K562 (cell line): ENCODE results near the gene GRIK5. TPM values are rescaled to one million over a fixed set of nuclear protein-coding genes. Genes with fewer than 3 reads are reported as not detected.

Source experiments
- CXXC5 ChIP-seq: fragments of 250-450 bp; sonication (Bioruptor Pico); IDR thresholded peaks from 2 replicates; pipeline ENCODE4 v1.8.0; 2022; ENCODE audit warnings: inconsistent platforms, mild to moderate bottlenecking, moderate library complexity
- ELF2 ChIP-seq: fragments of 250-450 bp; sonication (Bioruptor Pico); IDR thresholded peaks from 2 replicates; pipeline ENCODE4 v1.5.0; 2021; ENCODE audit warnings: mild to moderate bottlenecking
- LEF1 ChIP-seq: fragments of 450-650 bp; IDR thresholded peaks from 2 replicates; pipeline ENCODE4 v1.6.1; 2016; ENCODE audit warnings: mild to moderate bottlenecking
- PHF21A ChIP-seq: fragments of 450-650 bp; IDR thresholded peaks from 2 replicates; pipeline ENCODE4 v1.6.1; 2017; ENCODE audit warnings: low read depth, borderline replicate concordance
- RBM17 ChIP-seq: fragments of 200-400 bp; formaldehyde crosslinking; IDR thresholded peaks from 2 replicates; pipeline ENCODE4 v1.6.1; 2017; ENCODE audit warnings: low read depth, mild to moderate bottlenecking, low read length, borderline replicate concordance
- SAFB2 ChIP-seq: fragments of 200-400 bp; formaldehyde crosslinking; IDR thresholded peaks from 2 replicates; pipeline ENCODE4 v1.6.1; 2018; ENCODE audit warnings: borderline replicate concordance, low read length, low read depth, moderate library complexity; ENCODE audit not compliant: severe bottlenecking
- SETDB1 ChIP-seq: IDR thresholded peaks from one replicate; pipeline ENCODE4 v1.6.1; 2012; ENCODE audit warnings: low read length, control low read depth, inconsistent platforms
- TEAD4 ChIP-seq, 2 experiments: sonication (generic) in 1 of 2; formaldehyde crosslinking in 1 of 2; IDR thresholded peaks; 2 replicates each; pipeline versions ENCODE4 v1.6.1 to v1.8.0; 2012 to 2022; ENCODE audit warnings: borderline replicate concordance in 1 of 2, inconsistent platforms in 1 of 2, low read length in 1 of 2, mild to moderate bottlenecking in 1 of 2, missing genetic modification reagents in 1 of 2
- U2AF1 ChIP-seq: fragments of 200-400 bp; formaldehyde crosslinking; optimal IDR thresholded peaks from 2 replicates; pipeline ENCODE3; 2017; ENCODE audit warnings: mild to moderate bottlenecking, low read depth, low read length, moderate library complexity
- polyA plus RNA-seq, 8 experiments: library from polyadenylated mRNA; depleted of rRNA in 4 of 8; stranded (reverse) in 5 of 8; unstranded in 3 of 8; fragments of >200 nt; fragmentation: Nextera tagmentation in 2 of 8; fragmentation: Illumina TruSeq in 1 of 8; extraction: Ambion mirVana in 2 of 8; extraction: Trizol in 1 of 8; gene quantifications; 2 replicates each; pipeline versions ENCODE4 v1.2.1 to v1.2.3, GENCODE V29; 2011 to 2014; ENCODE audit warnings: inconsistent platforms in 1 of 8, missing spikeins in 1 of 8
- total RNA-seq, 7 experiments: library from RNA; depleted of rRNA in 6 of 7; stranded (reverse); fragments of >200 nt in 6 of 7; fragmentation: Illumina TruSeq in 2 of 7; extraction: Trizol in 2 of 7; gene quantifications; 2 replicates each; pipeline versions ENCODE4 v1.2.1 to v1.2.3, GENCODE V29; 2011 to 2021; ENCODE audit warnings: low replicate concordance in 1 of 7
- TF ChIP-seq, protein P1 (sequence below): fragments of 250-450 bp; sonication (Bioruptor Pico); IDR thresholded peaks from 2 replicates; pipeline ENCODE4 v1.9.0; 2021; ENCODE audit warnings: mild to moderate bottlenecking, inconsistent platforms
- TF ChIP-seq, protein P2 (sequence below): sonication (generic); formaldehyde crosslinking; IDR thresholded peaks from 2 replicates; pipeline ENCODE4 v1.8.0; 2022; ENCODE audit warnings: missing genetic modification reagents, mild to moderate bottlenecking, borderline replicate concordance
- TF ChIP-seq, protein P3 (sequence below): fragments of 250-450 bp; sonication (Bioruptor Pico); IDR thresholded peaks from 2 replicates; pipeline ENCODE4 v1.8.0; 2022; ENCODE audit warnings: moderate library complexity, mild to moderate bottlenecking, inconsistent platforms
- TF ChIP-seq, protein P4 (sequence below): fragments of 450-650 bp; IDR thresholded peaks from 2 replicates; pipeline ENCODE4 v1.6.1; 2018; ENCODE audit not compliant: partially characterized antibody

GRIK5 gene
- total and polyA plus RNA-seq, 9 of the 15 experiments (the other 6 are each of a cell fraction or from before 2014, with no cell fraction given), result 0.04 to 0.55 (median 0.27) TPM; not detected in 2

- TF ChIP-seq TEAD4 (IDR thresholded peaks at IDR 0.05; ENCODE audit: low read length) (peak; percentile 50), TEAD4 (CRISPR knock-in tag; IDR thresholded peaks at IDR 0.05; ENCODE audit: borderline replicate concordance) (no peak), RBM17 (no peak), LEF1 (peak; percentile 82; the same call in 1 of the 2 replicates), ELF2 (CRISPR knock-in tag) (peak; percentile 71), SETDB1 (no peak), CXXC5 (peak; percentile 69; the same call in 1 of the 2 replicates), U2AF1 (no peak), SAFB2 (no peak), PHF21A (no peak)
- TF ChIP-seq, protein P1, sequence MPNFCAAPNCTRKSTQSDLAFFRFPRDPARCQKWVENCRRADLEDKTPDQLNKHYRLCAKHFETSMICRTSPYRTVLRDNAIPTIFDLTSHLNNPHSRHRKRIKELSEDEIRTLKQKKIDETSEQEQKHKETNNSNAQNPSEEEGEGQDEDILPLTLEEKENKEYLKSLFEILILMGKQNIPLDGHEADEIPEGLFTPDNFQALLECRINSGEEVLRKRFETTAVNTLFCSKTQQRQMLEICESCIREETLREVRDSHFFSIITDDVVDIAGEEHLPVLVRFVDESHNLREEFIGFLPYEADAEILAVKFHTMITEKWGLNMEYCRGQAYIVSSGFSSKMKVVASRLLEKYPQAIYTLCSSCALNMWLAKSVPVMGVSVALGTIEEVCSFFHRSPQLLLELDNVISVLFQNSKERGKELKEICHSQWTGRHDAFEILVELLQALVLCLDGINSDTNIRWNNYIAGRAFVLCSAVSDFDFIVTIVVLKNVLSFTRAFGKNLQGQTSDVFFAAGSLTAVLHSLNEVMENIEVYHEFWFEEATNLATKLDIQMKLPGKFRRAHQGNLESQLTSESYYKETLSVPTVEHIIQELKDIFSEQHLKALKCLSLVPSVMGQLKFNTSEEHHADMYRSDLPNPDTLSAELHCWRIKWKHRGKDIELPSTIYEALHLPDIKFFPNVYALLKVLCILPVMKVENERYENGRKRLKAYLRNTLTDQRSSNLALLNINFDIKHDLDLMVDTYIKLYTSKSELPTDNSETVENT (CRISPR knock-in tag), result no peak
- TF ChIP-seq, protein P2, sequence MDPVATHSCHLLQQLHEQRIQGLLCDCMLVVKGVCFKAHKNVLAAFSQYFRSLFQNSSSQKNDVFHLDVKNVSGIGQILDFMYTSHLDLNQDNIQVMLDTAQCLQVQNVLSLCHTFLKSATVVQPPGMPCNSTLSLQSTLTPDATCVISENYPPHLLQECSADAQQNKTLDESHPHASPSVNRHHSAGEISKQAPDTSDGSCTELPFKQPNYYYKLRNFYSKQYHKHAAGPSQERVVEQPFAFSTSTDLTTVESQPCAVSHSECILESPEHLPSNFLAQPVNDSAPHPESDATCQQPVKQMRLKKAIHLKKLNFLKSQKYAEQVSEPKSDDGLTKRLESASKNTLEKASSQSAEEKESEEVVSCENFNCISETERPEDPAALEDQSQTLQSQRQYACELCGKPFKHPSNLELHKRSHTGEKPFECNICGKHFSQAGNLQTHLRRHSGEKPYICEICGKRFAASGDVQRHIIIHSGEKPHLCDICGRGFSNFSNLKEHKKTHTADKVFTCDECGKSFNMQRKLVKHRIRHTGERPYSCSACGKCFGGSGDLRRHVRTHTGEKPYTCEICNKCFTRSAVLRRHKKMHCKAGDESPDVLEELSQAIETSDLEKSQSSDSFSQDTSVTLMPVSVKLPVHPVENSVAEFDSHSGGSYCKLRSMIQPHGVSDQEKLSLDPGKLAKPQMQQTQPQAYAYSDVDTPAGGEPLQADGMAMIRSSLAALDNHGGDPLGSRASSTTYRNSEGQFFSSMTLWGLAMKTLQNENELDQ (CRISPR knock-in tag), result no peak
- TF ChIP-seq, protein P3, sequence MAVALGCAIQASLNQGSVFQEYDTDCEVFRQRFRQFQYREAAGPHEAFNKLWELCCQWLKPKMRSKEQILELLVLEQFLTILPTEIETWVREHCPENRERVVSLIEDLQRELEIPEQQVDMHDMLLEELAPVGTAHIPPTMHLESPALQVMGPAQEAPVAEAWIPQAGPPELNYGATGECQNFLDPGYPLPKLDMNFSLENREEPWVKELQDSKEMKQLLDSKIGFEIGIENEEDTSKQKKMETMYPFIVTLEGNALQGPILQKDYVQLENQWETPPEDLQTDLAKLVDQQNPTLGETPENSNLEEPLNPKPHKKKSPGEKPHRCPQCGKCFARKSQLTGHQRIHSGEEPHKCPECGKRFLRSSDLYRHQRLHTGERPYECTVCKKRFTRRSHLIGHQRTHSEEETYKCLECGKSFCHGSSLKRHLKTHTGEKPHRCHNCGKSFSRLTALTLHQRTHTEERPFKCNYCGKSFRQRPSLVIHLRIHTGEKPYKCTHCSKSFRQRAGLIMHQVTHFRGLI, result peak; percentile 83
- TF ChIP-seq, protein P4, sequence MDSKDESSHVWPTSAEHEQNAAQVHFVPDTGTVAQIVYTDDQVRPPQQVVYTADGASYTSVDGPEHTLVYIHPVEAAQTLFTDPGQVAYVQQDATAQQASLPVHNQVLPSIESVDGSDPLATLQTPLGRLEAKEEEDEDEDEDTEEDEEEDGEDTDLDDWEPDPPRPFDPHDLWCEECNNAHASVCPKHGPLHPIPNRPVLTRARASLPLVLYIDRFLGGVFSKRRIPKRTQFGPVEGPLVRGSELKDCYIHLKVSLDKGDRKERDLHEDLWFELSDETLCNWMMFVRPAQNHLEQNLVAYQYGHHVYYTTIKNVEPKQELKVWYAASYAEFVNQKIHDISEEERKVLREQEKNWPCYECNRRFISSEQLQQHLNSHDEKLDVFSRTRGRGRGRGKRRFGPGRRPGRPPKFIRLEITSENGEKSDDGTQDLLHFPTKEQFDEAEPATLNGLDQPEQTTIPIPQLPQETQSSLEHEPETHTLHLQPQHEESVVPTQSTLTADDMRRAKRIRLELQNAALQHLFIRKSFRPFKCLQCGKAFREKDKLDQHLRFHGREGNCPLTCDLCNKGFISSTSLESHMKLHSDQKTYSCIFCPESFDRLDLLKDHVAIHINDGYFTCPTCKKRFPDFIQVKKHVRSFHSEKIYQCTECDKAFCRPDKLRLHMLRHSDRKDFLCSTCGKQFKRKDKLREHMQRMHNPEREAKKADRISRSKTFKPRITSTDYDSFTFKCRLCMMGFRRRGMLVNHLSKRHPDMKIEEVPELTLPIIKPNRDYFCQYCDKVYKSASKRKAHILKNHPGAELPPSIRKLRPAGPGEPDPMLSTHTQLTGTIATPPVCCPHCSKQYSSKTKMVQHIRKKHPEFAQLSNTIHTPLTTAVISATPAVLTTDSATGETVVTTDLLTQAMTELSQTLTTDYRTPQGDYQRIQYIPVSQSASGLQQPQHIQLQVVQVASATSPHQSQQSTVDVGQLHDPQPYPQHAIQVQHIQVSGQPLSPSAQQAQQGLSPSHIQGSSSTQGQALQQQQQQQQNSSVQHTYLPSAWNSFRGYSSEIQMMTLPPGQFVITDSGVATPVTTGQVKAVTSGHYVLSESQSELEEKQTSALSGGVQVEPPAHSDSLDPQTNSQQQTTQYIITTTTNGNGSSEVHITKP, result peak; percentile 23
Observed at GRCh38 chr19:42010245-42011126, 59.5 kb downstream of the GRIK5 start (continued).
